Right lobe of liver (tissue), 4 donors: ENCODE results near the gene GLP1R.

ENCODE experiments used
- CTCF ChIP-seq, 4 donors: fragments of 200-600 bp in 3 of 4; fragments of 450-650 bp in 1 of 4; IDR thresholded peaks; one replicate each; pipeline versions ENCODE4 v1.5.1 to v1.8.0; 2016 to 2022; ENCODE audit warnings: antibody characterized with exemption in 4 of 4, mild to moderate bottlenecking in 2 of 4
- POLR2A ChIP-seq: fragments of 450-650 bp; IDR thresholded peaks from one replicate; pipeline ENCODE4 v1.6.1; 2017; ENCODE audit warnings: antibody characterized with exemption, mild to moderate bottlenecking
- donor health status: DM: no; HTN: no; CAD: no.
- donor health status: DM: no; HTN: no; CAD: no.
- donor health status: DM: no; HTN: yes; CAD: no.

GRCh38 chr6:39083231-39083634 lies 34.7 kb downstream of the GLP1R start:
- TF ChIP-seq POLR2A (no peak), CTCF (IDR thresholded peaks at IDR 0.05) (no peak)
